Stimulated activated naive CD4-positive, alpha-beta T cell treated with Interleukin-2 at 50 U/mL for 16 hours (primary cell): Measurements from ENCODE around the gene OR5D13.

Source experiments
- DNase-seq: peaks from one replicate; lab custom pipeline; 2025; lab: John Stamatoyannopoulos, UW

The OR5D13 gene, protein sequence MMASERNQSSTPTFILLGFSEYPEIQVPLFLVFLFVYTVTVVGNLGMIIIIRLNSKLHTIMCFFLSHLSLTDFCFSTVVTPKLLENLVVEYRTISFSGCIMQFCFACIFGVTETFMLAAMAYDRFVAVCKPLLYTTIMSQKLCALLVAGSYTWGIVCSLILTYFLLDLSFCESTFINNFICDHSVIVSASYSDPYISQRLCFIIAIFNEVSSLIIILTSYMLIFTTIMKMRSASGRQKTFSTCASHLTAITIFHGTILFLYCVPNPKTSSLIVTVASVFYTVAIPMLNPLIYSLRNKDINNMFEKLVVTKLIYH

DNA sequence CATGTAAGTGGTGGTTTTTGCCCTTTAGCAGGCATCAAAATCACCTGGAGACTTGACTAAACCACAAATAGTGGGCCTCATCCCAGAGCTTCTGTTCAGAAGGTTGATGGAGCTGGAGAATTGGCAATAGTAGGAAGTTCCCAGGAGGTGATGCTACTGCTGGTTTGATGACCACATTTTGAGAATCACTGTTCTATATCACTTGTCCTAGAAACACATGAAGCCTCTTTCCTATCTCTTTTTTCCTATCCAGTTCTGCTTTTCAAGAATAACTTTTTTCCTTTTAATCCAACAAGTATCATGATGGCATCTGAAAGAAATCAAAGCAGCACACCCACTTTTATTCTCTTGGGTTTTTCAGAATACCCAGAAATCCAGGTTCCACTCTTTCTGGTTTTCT, at the start of gene OR5D13:
Gene OR5D13, plus strand, starts transcription at position 301 of the 400 bp plus-strand sequence. Its CDS starts 0 bp downstream, at position 301.
- no peak for DNase-seq

DNA sequence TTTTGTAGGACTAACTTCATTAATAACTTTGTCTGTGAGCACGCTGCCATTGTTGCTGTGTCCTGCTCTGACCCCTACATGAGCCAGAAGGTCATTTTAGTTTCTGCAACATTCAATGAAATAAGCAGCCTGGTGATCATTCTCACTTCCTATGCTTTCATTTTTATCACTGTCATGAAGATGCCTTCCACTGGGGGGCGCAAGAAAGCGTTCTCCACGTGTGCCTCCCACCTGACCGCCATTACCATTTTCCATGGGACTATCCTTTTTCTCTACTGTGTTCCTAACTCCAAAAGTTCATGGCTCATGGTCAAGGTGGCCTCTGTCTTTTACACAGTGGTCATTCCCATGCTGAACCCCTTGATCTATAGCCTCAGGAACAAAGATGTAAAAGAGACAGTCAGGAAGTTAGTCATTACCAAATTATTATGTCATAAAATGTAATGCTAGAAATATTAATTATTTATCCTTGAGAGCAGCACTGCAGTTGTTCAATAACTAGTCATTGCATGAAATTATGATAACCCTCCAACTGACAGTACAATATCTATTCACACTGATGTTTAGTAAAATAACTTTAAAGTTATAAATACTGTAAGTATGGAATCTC, 46.4 kb upstream of the OR5D13 start:
- no peak for DNase-seq

DNA sequence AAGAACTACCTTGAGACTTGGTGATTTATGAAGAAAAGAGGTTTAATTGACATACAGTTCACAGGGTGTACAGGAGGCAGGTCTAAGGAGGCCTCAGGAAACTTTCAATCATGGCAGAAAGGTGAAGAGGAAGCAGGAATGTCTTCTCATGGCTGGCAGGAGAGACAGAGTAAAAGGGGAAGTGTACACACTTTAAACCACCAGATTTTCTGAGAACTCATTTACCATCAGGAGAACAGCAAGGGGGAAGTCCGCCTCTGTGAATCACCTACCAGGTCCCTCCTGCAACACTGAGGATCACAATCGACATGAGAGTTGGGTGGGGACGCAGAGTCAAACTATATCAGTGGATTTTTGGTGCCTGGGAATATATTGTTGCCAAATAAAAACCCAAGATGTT, 40.3 kb upstream of the OR5D13 start:
- no peak for DNase-seq

DNA sequence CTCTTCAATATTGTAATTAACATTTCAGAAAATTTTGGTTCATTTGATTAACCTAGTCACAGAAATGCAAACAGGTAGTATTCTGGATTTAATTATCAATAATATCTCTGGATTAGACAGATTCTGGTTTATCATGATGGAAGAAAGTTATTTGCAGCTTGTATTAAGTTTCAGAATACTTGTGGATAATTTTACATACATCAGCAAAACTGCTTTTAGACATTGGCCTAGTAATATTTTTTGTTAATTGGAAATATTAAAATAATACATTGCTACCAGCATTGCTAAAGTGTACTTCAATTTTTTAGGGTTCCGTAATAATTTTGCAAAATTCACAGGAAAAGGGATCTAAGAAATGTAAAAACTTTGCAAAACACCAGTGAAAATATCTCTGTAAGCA, 18.4 kb downstream of the OR5D13 start:
- no peak for DNase-seq

DNA sequence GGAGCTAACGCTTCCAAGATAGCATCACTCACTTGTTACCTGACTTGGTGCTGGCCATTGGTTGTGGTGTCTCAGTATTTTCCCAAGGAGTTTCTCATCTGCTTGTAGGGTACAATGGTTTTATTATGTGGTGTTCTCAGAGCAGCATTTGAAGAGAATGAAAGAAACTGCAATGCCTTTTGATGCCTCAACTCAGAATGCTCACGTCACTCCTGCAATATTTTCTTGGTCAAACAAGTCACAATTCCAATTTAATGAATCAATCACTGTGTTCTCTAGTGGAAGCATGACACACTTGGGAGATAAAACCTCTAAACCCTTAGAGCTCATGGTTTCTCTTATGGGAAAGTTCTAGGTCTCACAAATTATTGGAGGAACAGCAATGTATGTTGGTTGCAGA, 20.1 kb downstream of the OR5D13 start:
- no peak for DNase-seq

DNA sequence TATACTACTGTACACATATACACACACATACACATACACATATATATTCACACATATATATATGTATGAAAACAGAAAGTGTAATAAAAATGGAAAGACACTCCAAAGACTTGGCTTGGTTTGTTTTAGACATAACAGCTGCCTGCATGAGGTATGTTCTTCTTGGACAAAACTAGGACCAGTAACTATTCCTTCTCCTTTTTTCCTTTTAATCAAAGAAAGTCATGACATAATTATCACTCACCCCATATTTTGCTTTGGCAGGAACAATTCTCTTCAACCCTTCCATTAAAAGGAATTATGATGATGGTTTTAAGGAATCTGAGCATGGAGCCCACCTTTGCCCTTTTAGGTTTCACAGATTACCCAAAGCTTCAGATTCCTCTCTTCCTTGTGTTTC, 22.0 kb downstream of the OR5D13 start, which contains the start of gene OR5D14:
Gene OR5D14, plus strand, starts transcription at position 301 of the 400 bp plus-strand sequence. Its CDS starts 0 bp downstream, at position 301.
- no peak for DNase-seq

DNA sequence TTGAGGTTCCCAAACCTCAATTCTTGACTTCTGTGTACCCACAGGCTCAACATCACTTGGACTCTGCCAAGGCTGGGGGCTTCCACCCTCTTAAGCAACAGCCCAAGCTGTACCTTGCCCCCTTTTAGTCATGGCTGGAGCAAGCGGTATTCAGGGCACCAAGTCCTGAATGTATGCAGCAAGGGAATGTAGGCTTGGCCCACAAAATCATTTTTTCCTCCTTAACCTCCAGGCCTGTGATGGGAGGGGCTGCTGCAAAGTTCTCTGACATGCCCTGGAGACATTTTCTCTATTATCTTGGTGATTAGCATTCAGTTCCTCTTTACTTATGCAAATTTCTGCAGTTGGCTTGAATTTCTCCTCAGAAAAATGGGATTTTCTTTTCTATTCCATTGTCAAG, 33.0 kb downstream of the OR5D13 start:
- no peak for DNase-seq

DNA sequence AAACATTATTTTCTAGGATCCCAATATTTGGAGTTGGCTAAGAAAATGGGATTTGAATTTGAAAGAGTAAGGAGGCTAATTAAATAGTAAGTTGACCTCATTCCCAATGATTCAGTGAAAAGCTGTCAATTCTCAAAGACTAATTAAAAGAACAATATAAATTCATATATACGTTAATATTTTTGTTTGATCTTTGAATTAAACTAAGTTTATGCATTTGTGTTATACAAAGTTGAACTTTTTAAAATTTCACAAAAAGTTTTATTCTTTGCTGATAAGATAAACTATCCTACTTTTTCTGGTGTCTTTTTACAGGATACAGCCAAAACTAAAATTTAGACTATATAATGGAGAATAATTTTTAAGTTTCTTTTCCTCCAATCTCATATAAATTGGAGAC, 37.8 kb downstream of the OR5D13 start, which contains the start of gene OR5L1:
Gene OR5L1, plus strand, starts transcription at position 301 of the 400 bp plus-strand sequence. CDS start 100 bp downstream, outside the sequence.
- no peak for DNase-seq

DNA sequence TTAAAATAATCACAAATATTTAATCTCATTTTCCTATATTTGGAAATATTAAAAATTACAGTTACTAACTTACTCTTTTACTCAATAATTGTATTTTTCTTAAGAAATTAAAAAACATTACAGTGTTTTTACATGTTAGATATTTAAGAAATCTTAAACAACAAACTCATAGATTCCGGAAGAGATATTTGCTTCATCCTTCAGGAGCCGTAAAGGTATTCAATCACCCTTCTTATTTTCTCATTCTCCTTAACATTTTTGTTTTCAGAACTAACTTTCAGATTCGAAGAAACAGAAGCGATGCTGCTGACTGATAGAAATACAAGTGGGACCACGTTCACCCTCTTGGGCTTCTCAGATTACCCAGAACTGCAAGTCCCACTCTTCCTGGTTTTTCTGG, 46.1 kb downstream of the OR5D13 start, which contains the start of gene OR5D18:
Gene OR5D18, plus strand, starts transcription at position 301 of the 400 bp plus-strand sequence. Its CDS starts 0 bp downstream, at position 301.
- no peak for DNase-seq
